CD14-positive monocyte (primary cell): ENCODE results near the gene NONO. TPM values are rescaled to one million over a fixed set of nuclear protein-coding genes. Genes with fewer than 3 reads are reported as not detected.

Experiments used
- DNase-seq, 3 donors: peaks; one replicate each; pipeline ENCODE4 v3.0.0-alpha.2; 2011 to 2022
- H2AFZ ChIP-seq: 2 replicates; pipeline ENCODE4 v1.6.0; 2012; ENCODE audit warnings: mild to moderate bottlenecking, low read depth, low read length, inconsistent platforms; ENCODE audit not compliant: insufficient read depth, poor library complexity, severe bottlenecking
- H3K27ac ChIP-seq, 2 donors: 1 replicate in 1 of 2; 2 replicates in 1 of 2; pipeline ENCODE4 v1.5.1; 2012 to 2013; ENCODE audit warnings: low read length in 2 of 2, control low read depth in 1 of 2, inconsistent platforms in 1 of 2, low read depth in 1 of 2, mild to moderate bottlenecking in 1 of 2
- H3K27me3 ChIP-seq, 2 donors: one replicate each; pipeline versions ENCODE4 v1.6.0 to v1.6.1; 2011 to 2013; ENCODE audit warnings: low read length in 2 of 2; ENCODE audit not compliant: control insufficient read depth in 2 of 2, insufficient read depth in 2 of 2
- H3K36me3 ChIP-seq, 2 donors: replicated peaks in 1 of 2; 1 replicate in 1 of 2; 2 replicates in 1 of 2; pipeline versions ENCODE4 v1.5.1 to v1.6.1; 2012 to 2013; ENCODE audit warnings: low read length in 2 of 2, control low read depth in 1 of 2, inconsistent platforms in 1 of 2, mild to moderate bottlenecking in 1 of 2; ENCODE audit not compliant: insufficient read depth in 2 of 2, control insufficient read depth in 1 of 2
- H3K4me1 ChIP-seq, 2 donors: 1 replicate in 1 of 2; 2 replicates in 1 of 2; pipeline versions ENCODE4 v1.5.1 to v1.6.1; 2012 to 2013; ENCODE audit warnings: low read length in 2 of 2, control low read depth in 1 of 2, inconsistent platforms in 1 of 2, mild to moderate bottlenecking in 1 of 2, moderate library complexity in 1 of 2; ENCODE audit not compliant: insufficient read depth in 2 of 2, control insufficient read depth in 1 of 2
- H3K4me2 ChIP-seq: replicated peaks from 2 replicates; pipeline ENCODE3; 2012; ENCODE audit warnings: low read length, moderate library complexity, mild to moderate bottlenecking; ENCODE audit not compliant: poor library complexity, severe bottlenecking; ENCODE audit errors: extremely low read depth
- H3K4me3 ChIP-seq, 3 experiments: fragments of 200-600 bp in 1 of 3; sonication (generic) in 1 of 3; replicated peaks in 1 of 3; 1 replicate in 2 of 3; 2 replicates in 1 of 3; pipeline ENCODE4 v1.5.1; 2011 to 2013; ENCODE audit warnings: low read length in 3 of 3, mild to moderate bottlenecking in 3 of 3, control low read depth in 2 of 3, low read depth in 2 of 3, inconsistent platforms in 1 of 3, moderate library complexity in 1 of 3
- H3K79me2 ChIP-seq: 2 replicates; pipeline ENCODE4 v1.6.0; 2012; ENCODE audit warnings: mild to moderate bottlenecking, control low read depth, inconsistent platforms, low read length, moderate library complexity; ENCODE audit not compliant: insufficient read depth
- H3K9ac ChIP-seq: 2 replicates; pipeline ENCODE4 v1.6.0; 2017; ENCODE audit warnings: low read length, mild to moderate bottlenecking; ENCODE audit not compliant: insufficient read depth, poor library complexity, severe bottlenecking
- H3K9me3 ChIP-seq, 2 donors: replicated peaks in 1 of 2; 1 replicate in 1 of 2; 2 replicates in 1 of 2; pipeline versions ENCODE4 v1.5.1 to v1.6.1; 2012 to 2013; ENCODE audit warnings: low read length in 2 of 2, control low read depth in 1 of 2; ENCODE audit not compliant: control insufficient read depth in 1 of 2, insufficient read depth in 1 of 2
- H4K20me1 ChIP-seq: 2 replicates; pipeline ENCODE4 v1.6.0; 2012; ENCODE audit warnings: mild to moderate bottlenecking, low read length, control low read depth, moderate library complexity; ENCODE audit not compliant: insufficient read depth
- H3K27ac Mint-ChIP-seq, 7 donors: one replicate each; pipeline ENCODE4 v1.8.0; 2020; ENCODE audit warnings: mild to moderate bottlenecking in 7 of 7, mixed read lengths in 7 of 7, moderate library complexity in 6 of 7, inconsistent platforms in 2 of 7
- H3K27me3 Mint-ChIP-seq, 3 donors: one replicate each; pipeline ENCODE4 v1.8.0; 2021 to 2022; ENCODE audit warnings: low read depth in 3 of 3, mild to moderate bottlenecking in 3 of 3, mixed read lengths in 3 of 3, moderate library complexity in 3 of 3, inconsistent platforms in 1 of 3
- H3K36me3 Mint-ChIP-seq, 2 donors: one replicate each; pipeline ENCODE4 v1.8.0; 2020; ENCODE audit warnings: mixed read lengths in 2 of 2, inconsistent platforms in 1 of 2, mild to moderate bottlenecking in 1 of 2
- H3K4me1 Mint-ChIP-seq: one replicate; pipeline ENCODE4 v1.8.0; 2020; ENCODE audit warnings: mild to moderate bottlenecking, mixed read lengths
- H3K4me3 Mint-ChIP-seq, 2 donors: one replicate each; pipeline ENCODE4 v1.8.0; 2020; ENCODE audit warnings: mild to moderate bottlenecking in 2 of 2, mixed read lengths in 2 of 2, moderate library complexity in 1 of 2
- H3K9me3 Mint-ChIP-seq, 7 donors: one replicate each; pipeline ENCODE4 v1.8.0; 2020 to 2022; ENCODE audit warnings: mixed read lengths in 7 of 7, mild to moderate bottlenecking in 6 of 7, moderate library complexity in 6 of 7, inconsistent platforms in 2 of 7
- WGBS: methylation state at CpG from one replicate; pipeline ENCODE4 v1.1.5; 2013; ENCODE audit warnings: missing lambda C conversion rate; ENCODE audit not compliant: insufficient coverage; 5-methylcytosine and 5-hydroxymethylcytosine counted together
- intact Hi-C, 2 donors: fragments of 100-400 bp; cut with micrococcal nuclease; formaldehyde crosslinking; loops; one replicate each; pipeline versions ENCODE4 v1.15.0 to v1.15.1; 2023
- polyA plus RNA-seq, 3 donors: library from polyadenylated mRNA; depleted of rRNA in 1 of 3; unstranded in 2 of 3; stranded (reverse) in 1 of 3; fragments of 300-500 nt in 2 of 3; fragments of >200 nt in 1 of 3; fragmentation: Illumina TruSeq in 2 of 3; gene quantifications; 1 replicate in 2 of 3; 2 replicates in 1 of 3; pipeline ENCODE4 v1.2.3, GENCODE V29; 2012 to 2021
- TF ChIP-seq, protein P1 (sequence below): fragments of 200-600 bp; IDR thresholded peaks from one replicate; pipeline ENCODE4 v1.8.0; 2022; ENCODE audit warnings: antibody characterized with exemption, mild to moderate bottlenecking

The NONO gene
- polyA plus RNA-seq, 3 donors: 111 to 133 (median 122) TPM

DNA sequence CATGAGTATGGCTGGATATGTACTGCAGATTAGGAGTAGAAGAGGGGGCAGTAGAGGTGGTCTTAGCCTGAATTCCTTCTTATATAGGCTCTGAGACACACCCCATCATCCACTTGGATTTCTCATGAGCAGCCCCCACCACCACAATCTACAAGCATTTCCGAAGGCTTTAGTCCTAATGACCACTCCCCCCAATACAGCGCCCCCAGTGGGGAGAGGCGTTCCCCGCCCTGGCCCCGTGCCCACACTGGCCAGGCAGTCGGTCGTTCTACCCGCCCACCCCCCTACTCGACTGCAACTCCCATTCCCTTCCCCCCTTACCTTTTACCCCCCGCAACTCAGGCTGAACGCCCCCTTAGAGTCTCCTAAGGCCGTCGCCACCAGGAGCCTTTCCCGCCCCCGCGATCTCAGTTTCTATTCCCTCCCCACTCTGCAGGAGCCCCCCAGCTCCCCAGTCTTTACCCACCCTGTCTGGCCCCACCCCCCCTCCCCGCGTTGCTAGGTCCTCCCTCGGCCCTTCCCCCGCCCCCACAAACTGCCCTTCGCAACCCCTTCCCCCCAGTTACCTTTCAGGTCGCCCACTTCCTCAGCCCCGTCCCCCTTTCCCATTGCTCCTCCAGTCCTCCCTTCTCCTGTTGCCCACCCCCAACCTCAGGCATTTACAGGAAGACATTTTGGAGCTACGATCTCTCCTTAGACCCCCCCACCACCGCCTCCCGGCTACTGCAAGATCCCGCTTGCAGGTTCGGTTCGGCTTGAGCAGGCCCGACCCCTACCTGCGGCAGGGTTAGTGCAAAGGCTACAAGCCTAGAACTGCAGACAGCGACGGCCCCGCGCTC is 30.0 kb upstream of the NONO start:
- H3K4me2 ChIP-seq: peak overlapping the region; percentile 92
- intact Hi-C loops: loop anchor here in 1 of 2 donors (10.0 kb wide), 1 partner anchor 59 kb away; no protein-coding TSS in a partner anchor
- Mint-ChIP-seq H3K4me1 (peaks cover 36% of the 10 kb centered on the region), H3K27me3 (peaks cover 0 to 7% (median 0%) of the 10 kb centered on the region in 3 donors), H3K27ac (peak overlapping the region in 5 of 7 donors; percentile 42 to 94 (median 77)), H3K36me3 (peaks cover 19 to 21% of the 10 kb centered on the region in 2 donors), H3K4me3 (peak overlapping the region; percentile 89), H3K9me3 (peaks cover 0 to 5% (median 0%) of the 10 kb centered on the region in 7 donors)
- H3K27me3 ChIP-seq: no peaks in the 10 kb centered on the region
- DNase-seq: peak in 2 of 3 donors; percentile 33 to 36
- no peaks in the 10 kb centered on the region for H3K9me3 ChIP-seq
- peak overlapping the region in 1 of 2 donors; percentile 74 for H3K27ac ChIP-seq
- H4K20me1 ChIP-seq: no peaks in the 10 kb centered on the region
- TF ChIP-seq, protein P1, sequence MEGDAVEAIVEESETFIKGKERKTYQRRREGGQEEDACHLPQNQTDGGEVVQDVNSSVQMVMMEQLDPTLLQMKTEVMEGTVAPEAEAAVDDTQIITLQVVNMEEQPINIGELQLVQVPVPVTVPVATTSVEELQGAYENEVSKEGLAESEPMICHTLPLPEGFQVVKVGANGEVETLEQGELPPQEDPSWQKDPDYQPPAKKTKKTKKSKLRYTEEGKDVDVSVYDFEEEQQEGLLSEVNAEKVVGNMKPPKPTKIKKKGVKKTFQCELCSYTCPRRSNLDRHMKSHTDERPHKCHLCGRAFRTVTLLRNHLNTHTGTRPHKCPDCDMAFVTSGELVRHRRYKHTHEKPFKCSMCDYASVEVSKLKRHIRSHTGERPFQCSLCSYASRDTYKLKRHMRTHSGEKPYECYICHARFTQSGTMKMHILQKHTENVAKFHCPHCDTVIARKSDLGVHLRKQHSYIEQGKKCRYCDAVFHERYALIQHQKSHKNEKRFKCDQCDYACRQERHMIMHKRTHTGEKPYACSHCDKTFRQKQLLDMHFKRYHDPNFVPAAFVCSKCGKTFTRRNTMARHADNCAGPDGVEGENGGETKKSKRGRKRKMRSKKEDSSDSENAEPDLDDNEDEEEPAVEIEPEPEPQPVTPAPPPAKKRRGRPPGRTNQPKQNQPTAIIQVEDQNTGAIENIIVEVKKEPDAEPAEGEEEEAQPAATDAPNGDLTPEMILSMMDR: peak; percentile 41
- 0% methylated on average over 4 of the region's 35 CpGs for WGBS
- H3K9ac ChIP-seq: peak overlapping the region; percentile 62
- peak overlapping the region; percentile 69 to 91 (median 90) for H3K4me3 ChIP-seq
- H2AFZ ChIP-seq: peak overlapping the region; percentile 84
- peaks cover 28 to 33% of the 10 kb centered on the region in 2 donors for H3K4me1 ChIP-seq
- peaks cover 15 to 16% of the 10 kb centered on the region in 2 donors for H3K36me3 ChIP-seq
- peaks cover 12% of the 10 kb centered on the region for H3K79me2 ChIP-seq

DNA sequence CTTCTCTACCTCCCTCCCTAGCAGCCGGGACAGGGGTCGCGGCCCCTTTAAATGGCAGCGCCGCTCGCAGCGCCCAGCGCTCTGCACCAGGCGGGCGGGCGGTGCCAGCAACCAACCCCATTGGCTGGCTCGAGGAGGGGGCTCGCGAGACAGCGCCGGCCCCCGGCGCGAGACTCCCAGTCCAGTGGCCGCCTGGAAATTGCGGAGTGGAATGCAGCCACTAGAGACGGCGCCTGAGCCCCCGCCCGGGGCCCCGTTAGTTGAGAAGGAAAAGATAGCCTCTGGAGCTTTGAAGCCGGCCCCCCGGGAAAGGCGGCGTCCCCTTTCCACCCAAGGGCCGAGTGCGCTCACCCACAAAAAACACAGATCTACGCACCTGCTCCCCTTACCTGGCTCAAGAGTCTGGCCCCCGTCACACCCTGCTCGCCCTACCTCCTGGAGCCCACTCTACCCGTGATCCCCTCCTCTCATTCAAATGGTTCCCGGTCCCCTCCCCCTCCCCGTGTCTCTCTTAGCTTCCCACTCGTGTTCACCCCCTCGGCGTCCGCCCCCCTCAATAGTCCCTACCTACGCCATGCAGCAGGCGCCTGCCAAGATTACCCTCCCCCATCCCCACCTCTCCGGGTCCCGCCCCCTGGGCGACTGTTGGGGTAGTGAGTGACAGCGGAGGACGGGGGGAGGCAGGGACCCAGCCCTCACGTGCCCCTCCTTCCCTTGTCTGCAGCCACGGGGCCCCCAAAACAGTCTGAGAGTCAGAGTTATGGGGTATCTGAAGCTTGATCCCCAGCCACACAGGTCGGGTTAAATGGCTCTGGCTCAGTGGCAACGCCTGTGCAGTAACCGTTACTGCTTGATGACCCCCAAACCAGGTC is 29.1 kb upstream of the NONO start, which contains the start of gene ZMYM3:
ZMYM3 (minus strand) TSS at position 49 of the 872 bp plus-strand sequence. CDS start 885 bp downstream, outside the sequence.
- peak within 1 kb of the TSS; percentile 89 for H3K4me3 Mint-ChIP-seq
- peak; percentile 60 to 66 (median 62) for DNase-seq

More for the DNA sequence above, 29.1 kb upstream of the NONO start, which contains the start of gene ZMYM3:
- Histone ChIP-seq H3K9ac (peak within 1 kb of the TSS; percentile 62), H4K20me1 (no peaks in the 10 kb centered on the region), H3K9me3 (no peaks in the 10 kb centered on the region), H3K4me1 (peaks cover 28 to 33% of the 10 kb centered on the region in 2 donors), H3K27me3 (no peaks in the 10 kb centered on the region), H3K79me2 (peaks cover 12% of the 10 kb centered on the region), H3K36me3 (peaks cover 7 to 9% of the 10 kb centered on the region in 2 donors), H2AFZ (peak within 1 kb of the TSS; percentile 84), H3K27ac (peak within 1 kb of the TSS; percentile 36 to 74), H3K4me3 (peak within 1 kb of the TSS; percentile 69 to 91 (median 90)), H3K4me2 (peak within 1 kb of the TSS; percentile 92)
- TF ChIP-seq, protein P1: no peak
- H3K36me3 Mint-ChIP-seq: peaks cover 11 to 14% of the 10 kb centered on the region in 2 donors
- peaks cover 0 to 10% (median 0%) of the 10 kb centered on the region in 3 donors for H3K27me3 Mint-ChIP-seq
- peaks cover 0 to 7% (median 0%) of the 10 kb centered on the region in 7 donors for H3K9me3 Mint-ChIP-seq
- peaks cover 36% of the 10 kb centered on the region for H3K4me1 Mint-ChIP-seq
- peak within 1 kb of the TSS; percentile 66 to 94 (median 83) for H3K27ac Mint-ChIP-seq
- intact Hi-C loops: loop anchor here in 1 of 2 donors (10.0 kb wide), 1 partner anchor 60 kb away; no protein-coding TSS in a partner anchor
- WGBS: 0% methylated on average over 9 of the region's 54 CpGs
